SJSA1 (cell line): ENCODE results near the gene CCND2. TPM values are rescaled to one million over a fixed set of nuclear protein-coding genes. Genes with fewer than 3 reads are reported as not detected.

Experiments
- DNase-seq, 2 experiments: peaks; one replicate each; pipeline ENCODE4 v3.0.0-alpha.2; 2015 to 2020; ENCODE audit warnings: low spot score in 2 of 2, low read depth in 1 of 2
- H3K27ac ChIP-seq: fragments of 250-450 bp; sonication (Bioruptor Pico); 2 replicates; pipeline ENCODE4 v1.5.1; 2020; ENCODE audit warnings: mild to moderate bottlenecking, moderate library complexity
- H3K27me3 ChIP-seq: fragments of 250-450 bp; sonication (Bioruptor Pico); replicated peaks from 2 replicates; pipeline ENCODE4 v1.5.1; 2020; ENCODE audit warnings: mild to moderate bottlenecking, moderate library complexity
- H3K36me3 ChIP-seq: fragments of 250-450 bp; sonication (Bioruptor Pico); 2 replicates; pipeline ENCODE4 v1.5.1; 2020; ENCODE audit warnings: mild to moderate bottlenecking
- H3K4me1 ChIP-seq: fragments of 250-450 bp; sonication (Bioruptor Pico); replicated peaks from 2 replicates; pipeline ENCODE4 v1.6.1; 2021; ENCODE audit warnings: mild to moderate bottlenecking
- H3K4me3 ChIP-seq: fragments of 250-450 bp; sonication (Bioruptor Pico); 2 replicates; pipeline ENCODE4 v1.5.1; 2020; ENCODE audit warnings: mild to moderate bottlenecking
- H3K9me3 ChIP-seq: fragments of 250-450 bp; sonication (Bioruptor Pico); replicated peaks from 2 replicates; pipeline ENCODE4 v1.5.1; 2020; ENCODE audit warnings: mild to moderate bottlenecking
- total RNA-seq: library from RNA; depleted of rRNA; stranded (reverse); fragments of >200 nt; shearing (Covaris generic); gene quantifications from 2 replicates; pipeline ENCODE4 v1.2.3, GENCODE V29; 2014; rRNA removed

Gene CCND2
- total RNA-seq = 0.06 and 0.08 TPM in 2 replicates

DNA sequence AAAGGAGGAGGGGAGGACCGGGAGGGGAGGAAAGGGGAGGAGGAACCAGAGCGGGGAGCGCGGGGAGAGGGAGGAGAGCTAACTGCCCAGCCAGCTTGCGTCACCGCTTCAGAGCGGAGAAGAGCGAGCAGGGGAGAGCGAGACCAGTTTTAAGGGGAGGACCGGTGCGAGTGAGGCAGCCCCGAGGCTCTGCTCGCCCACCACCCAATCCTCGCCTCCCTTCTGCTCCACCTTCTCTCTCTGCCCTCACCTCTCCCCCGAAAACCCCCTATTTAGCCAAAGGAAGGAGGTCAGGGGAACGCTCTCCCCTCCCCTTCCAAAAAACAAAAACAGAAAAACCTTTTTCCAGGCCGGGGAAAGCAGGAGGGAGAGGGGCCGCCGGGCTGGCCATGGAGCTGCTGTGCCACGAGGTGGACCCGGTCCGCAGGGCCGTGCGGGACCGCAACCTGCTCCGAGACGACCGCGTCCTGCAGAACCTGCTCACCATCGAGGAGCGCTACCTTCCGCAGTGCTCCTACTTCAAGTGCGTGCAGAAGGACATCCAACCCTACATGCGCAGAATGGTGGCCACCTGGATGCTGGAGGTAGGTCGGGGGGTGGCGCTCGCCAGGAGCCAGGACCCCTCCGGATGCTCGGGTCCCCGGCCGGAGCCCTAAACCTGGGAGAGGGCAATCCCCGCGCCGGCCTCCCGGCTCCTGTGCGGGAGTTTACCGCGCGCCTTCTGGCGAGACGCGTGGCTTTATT is at the start of gene CCND2:
TSS of gene CCND2 (plus strand) at position 111 of the 744 bp plus-strand sequence. CDS start at position 390, 279 bp downstream.
- peak within 1 kb of the TSS; percentile 10; the same call in 1 of the 2 replicates for H3K4me3 ChIP-seq
- DNase-seq = no peak
- H3K4me1 ChIP-seq = peaks cover 27% of the 10 kb centered on the region
- no peak within 1 kb of the TSS for H3K27ac ChIP-seq
- no peaks in the 10 kb centered on the region for H3K9me3 ChIP-seq
- no peaks in the 10 kb centered on the region for H3K36me3 ChIP-seq
- H3K27me3 ChIP-seq = peaks cover 83% of the 10 kb centered on the region

DNA sequence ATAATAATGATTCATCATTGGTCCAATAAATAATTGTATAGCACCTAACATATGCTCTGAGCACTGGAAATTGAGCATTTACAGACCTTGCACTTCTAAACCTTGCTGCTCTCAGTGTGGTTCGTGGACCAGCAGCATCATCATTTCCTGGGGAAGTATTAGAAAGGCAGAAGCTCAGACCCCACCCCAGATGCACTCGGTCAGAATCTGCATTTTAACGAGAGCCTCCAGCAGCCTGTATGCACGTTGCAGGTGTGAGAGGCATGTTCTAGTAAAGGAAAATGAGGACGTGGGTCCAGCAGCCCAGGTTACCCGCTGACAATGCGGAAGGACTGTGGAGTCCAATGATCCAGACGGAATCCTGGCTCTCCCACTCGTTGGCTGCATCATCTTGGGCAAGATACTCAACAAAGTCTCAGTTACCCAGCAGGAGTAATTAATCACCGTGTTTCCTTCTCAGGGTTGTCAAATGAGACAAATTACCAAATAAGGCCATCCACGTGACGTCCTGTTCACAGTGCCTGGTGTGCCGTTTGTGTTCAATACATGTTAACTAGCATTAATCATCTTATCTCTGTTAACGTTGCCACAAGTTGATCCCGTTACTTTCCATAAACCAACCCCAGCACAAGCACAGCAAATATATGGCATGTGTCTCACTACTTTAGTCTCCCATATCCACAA is 49.2 kb upstream of the CCND2 start:
- DNase-seq = no peak
- H3K27me3 ChIP-seq = no peaks in the 10 kb centered on the region
- H3K27ac ChIP-seq = no peak overlapping the region
- no peak overlapping the region for H3K4me3 ChIP-seq
- no peaks in the 10 kb centered on the region for H3K36me3 ChIP-seq
- H3K4me1 ChIP-seq = no peaks in the 10 kb centered on the region
- no peaks in the 10 kb centered on the region for H3K9me3 ChIP-seq

DNA sequence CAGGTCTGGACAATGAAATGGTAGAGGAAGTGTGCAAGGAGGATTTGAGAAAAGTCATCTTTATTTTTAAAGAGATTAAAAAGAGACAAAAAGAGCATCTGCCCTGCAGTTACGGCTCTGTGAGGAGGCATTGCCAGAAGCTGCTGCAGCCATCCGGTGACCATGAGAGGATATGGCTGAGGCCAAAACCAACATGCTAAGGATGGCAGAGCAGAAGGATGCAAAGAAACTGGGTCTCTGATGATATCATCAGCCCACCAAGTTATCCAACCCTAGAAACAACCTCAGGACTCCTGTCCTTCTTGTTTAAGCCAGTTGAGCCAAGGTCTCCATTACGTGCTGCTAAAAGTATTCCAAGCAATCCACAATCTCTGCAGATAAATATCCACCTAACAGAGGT is 48.0 kb upstream of the CCND2 start:
- Histone ChIP-seq H3K4me3 (no peak overlapping the region), H3K36me3 (no peaks in the 10 kb centered on the region), H3K9me3 (no peaks in the 10 kb centered on the region), H3K4me1 (no peaks in the 10 kb centered on the region), H3K27me3 (no peaks in the 10 kb centered on the region), H3K27ac (no peak overlapping the region)
- no peak for DNase-seq

DNA sequence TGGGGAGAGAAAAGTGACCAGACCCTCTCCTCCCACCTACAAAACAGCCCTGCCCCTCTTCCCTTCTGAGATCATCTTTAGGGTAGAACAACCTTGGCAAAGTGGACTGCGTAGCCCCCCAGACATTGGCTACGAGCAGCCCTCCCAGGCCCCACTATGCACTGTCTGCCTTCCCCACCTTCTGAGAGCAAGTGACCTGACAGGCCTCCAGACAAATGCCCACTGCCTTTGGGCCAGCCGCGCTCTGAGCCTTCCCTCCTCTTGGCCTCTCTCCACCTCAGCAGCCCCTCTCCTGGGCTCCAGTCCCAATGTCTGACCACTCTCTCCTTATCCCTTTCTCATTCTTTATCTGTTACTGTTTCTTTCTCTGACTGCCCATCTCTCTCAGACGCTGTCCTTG is 46.5 kb upstream of the CCND2 start:
- no peak for DNase-seq
- no peak overlapping the region for H3K4me3 ChIP-seq
- H3K27me3 ChIP-seq = no peaks in the 10 kb centered on the region
- H3K4me1 ChIP-seq = no peaks in the 10 kb centered on the region
- H3K27ac ChIP-seq = no peak overlapping the region
- H3K9me3 ChIP-seq = no peaks in the 10 kb centered on the region
- no peaks in the 10 kb centered on the region for H3K36me3 ChIP-seq

DNA sequence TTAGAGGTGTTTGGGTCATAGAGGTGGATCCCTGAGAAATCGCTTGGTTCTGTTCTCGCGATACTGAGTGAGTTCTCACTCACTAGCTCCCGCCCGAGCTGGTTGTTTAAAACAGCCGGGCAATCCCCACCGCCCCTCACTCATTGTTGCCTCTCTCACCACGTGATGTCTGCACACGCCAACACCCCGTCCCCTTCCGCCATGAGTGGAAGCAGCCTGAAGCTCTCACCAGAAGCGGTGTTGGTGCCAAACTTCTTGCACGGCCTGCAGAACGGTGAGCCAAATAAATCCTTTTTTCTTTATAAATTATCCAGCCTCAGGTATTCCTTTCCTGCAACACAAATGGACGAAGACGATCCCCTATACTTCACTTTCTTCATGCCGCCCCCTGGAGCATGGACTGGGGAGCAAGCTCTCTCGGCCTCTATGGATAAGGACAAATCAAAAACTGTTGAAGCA is 45.4 kb upstream of the CCND2 start:
- DNase-seq = no peak
- peaks cover 2% of the 10 kb centered on the region; the same call in 1 of the 2 replicates for H3K27me3 ChIP-seq
- H3K4me3 ChIP-seq = no peak overlapping the region
- no peaks in the 10 kb centered on the region for H3K36me3 ChIP-seq
- H3K27ac ChIP-seq = no peak overlapping the region
- no peaks in the 10 kb centered on the region for H3K4me1 ChIP-seq
- H3K9me3 ChIP-seq = no peaks in the 10 kb centered on the region

DNA sequence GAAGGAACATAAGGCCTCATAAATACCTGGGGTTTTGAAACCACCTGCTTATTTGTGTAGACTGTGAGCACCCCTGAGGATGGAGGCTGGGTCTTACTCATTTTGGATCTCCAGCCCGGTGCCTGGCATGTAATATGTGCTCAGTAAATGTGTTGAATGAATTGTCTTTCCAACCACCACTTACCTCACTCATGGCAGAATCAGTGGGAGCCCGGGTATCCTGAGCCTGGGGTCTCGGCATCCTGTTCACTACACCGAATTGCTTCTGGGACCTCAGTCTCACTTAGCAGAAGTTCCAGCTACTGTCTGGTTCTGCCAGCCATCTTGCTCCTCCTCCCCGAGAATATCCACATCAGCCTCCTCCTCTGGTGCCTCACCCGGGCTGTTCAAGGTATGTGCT is 43.0 kb upstream of the CCND2 start:
- Histone ChIP-seq H3K4me1 (no peaks in the 10 kb centered on the region), H3K36me3 (no peaks in the 10 kb centered on the region), H3K4me3 (no peak overlapping the region), H3K27me3 (peaks cover 6% of the 10 kb centered on the region), H3K27ac (no peak overlapping the region), H3K9me3 (no peaks in the 10 kb centered on the region)
- peak in 1 of 2 experiments; percentile 9 for DNase-seq

DNA sequence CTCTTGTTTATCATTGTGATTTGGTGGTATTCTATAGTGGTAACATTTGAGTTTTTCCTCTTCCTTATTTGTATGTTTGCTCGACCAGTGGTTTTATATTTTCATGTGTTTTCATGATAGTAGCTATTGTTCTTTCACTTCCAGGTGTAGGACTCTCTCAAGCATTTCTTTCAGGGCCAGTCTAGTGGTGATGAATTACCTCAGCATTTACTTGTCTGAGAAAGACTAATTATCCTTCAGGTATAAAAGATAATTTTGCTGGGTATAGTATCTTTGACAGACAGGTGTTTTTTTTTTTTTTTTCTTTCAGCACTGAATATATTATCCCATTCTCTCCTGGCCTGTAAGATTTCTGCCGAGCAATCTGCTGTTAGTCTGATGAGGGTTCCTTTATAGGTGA is 35.0 kb upstream of the CCND2 start:
- no peak overlapping the region for H3K27ac ChIP-seq
- H3K27me3 ChIP-seq = peaks cover 7% of the 10 kb centered on the region; the same call in 1 of the 2 replicates
- no peak for DNase-seq
- no peaks in the 10 kb centered on the region for H3K4me1 ChIP-seq
- no peaks in the 10 kb centered on the region for H3K36me3 ChIP-seq
- H3K4me3 ChIP-seq = no peak overlapping the region
- no peaks in the 10 kb centered on the region for H3K9me3 ChIP-seq

DNA sequence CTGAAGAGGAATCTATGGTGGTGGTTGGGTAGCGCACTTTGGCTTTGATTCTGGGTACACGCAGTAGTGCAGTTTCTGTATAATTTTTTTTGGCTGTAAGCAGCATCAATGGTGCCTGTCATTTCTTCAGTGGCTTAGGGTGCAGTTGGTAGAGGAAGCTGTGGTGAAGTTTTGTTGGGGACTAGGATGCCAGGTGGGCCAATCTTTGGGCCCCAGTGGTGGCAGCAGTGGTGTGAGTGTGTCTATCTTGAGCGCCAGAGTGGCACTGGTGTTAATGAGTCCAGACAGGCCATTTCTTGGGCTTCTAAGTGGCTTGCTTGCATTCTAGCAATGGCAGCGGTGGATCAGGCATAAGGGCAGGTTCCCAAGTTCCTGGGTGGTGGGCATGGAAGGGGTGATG is 33.8 kb upstream of the CCND2 start:
- peaks cover 7% of the 10 kb centered on the region; the same call in 1 of the 2 replicates for H3K27me3 ChIP-seq
- no peaks in the 10 kb centered on the region for H3K4me1 ChIP-seq
- no peak overlapping the region for H3K27ac ChIP-seq
- no peaks in the 10 kb centered on the region for H3K36me3 ChIP-seq
- no peak overlapping the region for H3K4me3 ChIP-seq
- H3K9me3 ChIP-seq = no peaks in the 10 kb centered on the region
- DNase-seq = no peak

DNA sequence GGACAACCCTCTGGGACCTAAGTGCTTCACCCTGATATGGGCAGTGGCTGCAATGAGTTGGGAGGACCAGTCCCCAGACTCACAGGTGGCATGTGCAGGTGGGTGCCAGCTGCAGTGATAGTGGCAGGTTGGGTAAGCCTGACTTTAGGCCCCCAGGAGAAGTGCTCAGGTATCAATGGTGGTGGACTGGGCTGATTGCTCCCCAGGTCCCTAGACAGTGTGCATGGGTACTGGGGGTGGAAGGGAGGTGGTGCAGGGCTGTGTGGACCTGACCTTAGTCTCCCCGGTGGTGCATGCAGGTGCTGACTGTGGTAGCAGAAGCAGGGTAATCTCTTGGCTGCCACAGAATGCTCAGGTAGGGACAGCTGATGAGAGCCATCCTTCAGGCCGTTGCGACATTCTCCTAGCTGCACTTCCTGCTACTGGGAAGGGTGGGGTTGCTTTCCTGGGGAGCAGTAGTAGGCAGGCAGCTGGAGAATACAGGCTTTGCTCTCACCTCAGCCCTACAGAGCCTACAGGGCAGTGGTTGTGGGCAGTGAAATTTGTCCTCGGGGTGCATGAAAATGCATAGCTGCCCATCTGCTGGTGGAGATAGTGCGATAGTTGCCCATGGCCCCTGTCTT is 33.3 kb upstream of the CCND2 start:
- Histone ChIP-seq H3K27me3 (peaks cover 3% of the 10 kb centered on the region; the same call in 1 of the 2 replicates), H3K4me3 (no peak overlapping the region), H3K4me1 (no peaks in the 10 kb centered on the region), H3K36me3 (no peaks in the 10 kb centered on the region), H3K9me3 (no peaks in the 10 kb centered on the region), H3K27ac (no peak overlapping the region)
- DNase-seq = no peak

DNA sequence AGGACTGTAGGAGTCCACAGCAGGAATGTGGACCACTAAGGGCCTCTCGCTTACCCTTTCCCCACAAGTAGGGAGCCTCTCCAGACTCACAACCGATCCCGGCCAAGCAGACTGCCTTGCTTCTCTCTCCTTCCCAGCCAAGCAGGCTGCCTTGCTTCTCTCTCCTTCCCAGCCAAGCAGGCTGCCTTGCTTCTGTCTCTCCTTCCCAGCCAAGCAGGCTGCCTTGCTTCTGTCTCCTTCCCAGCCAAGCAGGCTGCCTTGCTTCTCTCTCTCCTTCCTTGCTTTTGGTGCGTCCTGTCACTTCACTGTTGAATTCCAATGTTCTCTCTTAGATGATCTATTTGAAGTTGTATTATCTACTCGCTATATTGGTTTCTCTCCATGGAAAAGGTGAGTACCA is 32.6 kb upstream of the CCND2 start:
- DNase-seq = no peak
- no peak overlapping the region for H3K4me3 ChIP-seq

DNA sequence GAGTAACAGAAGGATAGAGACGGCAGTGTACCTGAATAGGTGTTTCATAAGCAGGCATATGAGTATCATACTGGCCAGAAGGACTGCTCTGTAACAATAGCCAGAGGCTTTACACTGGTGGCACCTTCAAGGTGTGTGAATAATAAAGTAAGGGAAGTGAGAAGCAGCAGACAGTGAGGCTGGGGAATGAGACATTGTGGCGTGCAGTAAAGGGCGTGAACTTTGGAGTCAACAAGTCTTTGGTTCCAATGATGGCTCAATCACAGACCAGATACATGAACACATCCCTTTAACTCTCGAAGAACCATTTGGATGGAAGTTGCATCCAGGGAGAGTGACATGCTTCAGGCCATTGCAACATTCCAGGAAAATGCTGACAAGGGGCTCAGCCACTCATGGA is 32.0 kb upstream of the CCND2 start:
- 0 out of 2 replicates have a peak, but pooled peaks cover 2% of the 10 kb centered on the region for H3K27me3 ChIP-seq
- DNase-seq = no peak
- H3K9me3 ChIP-seq = no peaks in the 10 kb centered on the region
- no peaks in the 10 kb centered on the region for H3K4me1 ChIP-seq
- H3K27ac ChIP-seq = no peak overlapping the region
- no peak overlapping the region for H3K4me3 ChIP-seq
- H3K36me3 ChIP-seq = no peaks in the 10 kb centered on the region

More for the DNA sequence above, 32.6 kb upstream of the CCND2 start:
- no peak overlapping the region for H3K27ac ChIP-seq
- H3K36me3 ChIP-seq = no peaks in the 10 kb centered on the region
- no peaks in the 10 kb centered on the region for H3K9me3 ChIP-seq
- H3K4me1 ChIP-seq = no peaks in the 10 kb centered on the region
- H3K27me3 ChIP-seq = 0 out of 2 replicates have a peak, but pooled peaks cover 2% of the 10 kb centered on the region

DNA sequence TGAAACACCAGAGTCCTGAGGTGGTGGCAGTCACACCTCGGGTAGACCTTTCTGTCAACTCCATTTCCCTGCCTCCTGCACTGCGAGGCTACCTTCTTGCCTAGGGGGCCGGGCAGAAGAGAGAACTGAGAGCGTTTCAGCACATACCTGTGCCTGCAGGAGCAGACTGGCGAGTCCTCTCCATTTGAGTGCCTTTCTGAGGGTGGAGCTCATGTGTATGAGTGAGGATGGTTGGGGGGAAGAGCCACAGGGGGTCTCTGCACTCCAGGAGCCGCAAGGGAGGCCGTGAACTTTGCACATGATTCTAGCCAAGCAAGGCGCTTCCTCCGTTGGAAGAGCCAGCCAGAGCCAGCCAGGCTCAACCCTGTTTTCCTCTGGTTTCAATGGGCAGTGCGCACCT is 31.0 kb upstream of the CCND2 start:
- 0 out of 2 replicates have a peak, but pooled peaks cover 2% of the 10 kb centered on the region for H3K27me3 ChIP-seq
- H3K4me3 ChIP-seq = no peak overlapping the region
- H3K27ac ChIP-seq = no peak overlapping the region
- no peaks in the 10 kb centered on the region for H3K4me1 ChIP-seq
- no peaks in the 10 kb centered on the region for H3K36me3 ChIP-seq
- H3K9me3 ChIP-seq = no peaks in the 10 kb centered on the region
- no peak for DNase-seq

DNA sequence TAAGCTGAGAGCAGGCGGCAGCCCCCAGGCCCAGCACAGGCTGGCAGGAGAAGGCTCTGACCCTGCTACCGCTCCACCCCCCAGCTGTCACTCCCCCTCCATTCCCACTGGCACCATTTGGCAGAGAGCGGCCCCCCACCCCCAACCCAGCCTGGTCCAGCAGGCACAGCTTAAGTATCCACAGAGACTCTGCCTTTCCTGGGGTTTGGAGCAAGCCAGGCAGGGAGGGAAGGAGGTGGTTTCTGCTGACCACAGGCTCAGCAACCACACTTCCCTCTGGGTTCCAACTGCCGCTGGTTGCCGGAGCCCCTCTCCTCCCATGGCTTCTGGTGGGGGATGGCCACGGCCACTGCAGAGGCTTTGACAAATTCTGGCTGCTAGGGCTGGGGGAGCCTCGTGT is 30.5 kb upstream of the CCND2 start:
- Histone ChIP-seq H3K27me3 (0 out of 2 replicates have a peak, but pooled peaks cover 2% of the 10 kb centered on the region), H3K4me3 (no peak overlapping the region), H3K9me3 (no peaks in the 10 kb centered on the region), H3K27ac (no peak overlapping the region), H3K4me1 (no peaks in the 10 kb centered on the region), H3K36me3 (no peaks in the 10 kb centered on the region)
- no peak for DNase-seq
